ENCODE data around the gene SYNE3.

- TF ChIP-seq CTCF (conservative IDR thresholded peaks at IDR 0.05) (no peak), EZH2 (IDR thresholded peaks at IDR 0.05; ENCODE audit: low read depth) (no peak)
These were observed 21.0 kb upstream of the SYNE3 start for GRCh38 chr14:95537298-95538089.
